Astrocyte (in vitro differentiated cells and primary cell): ENCODE results near the gene RBP3. TPM values are rescaled to one million over a fixed set of nuclear protein-coding genes. Genes with fewer than 3 reads are reported as not detected.

Source experiments
- DNase-seq: peaks from one replicate; pipeline ENCODE4 v3.0.0-alpha.2; 2010; ENCODE audit warnings: low read depth
- FAIRE-seq: peaks from 2 replicates; lab custom pipeline; 2011; peaks lifted over from hg19 to GRCh38; lab: Jason Lieb, UNC
- H2AFZ ChIP-seq: 2 replicates; pipeline ENCODE4 v1.6.0; 2012; ENCODE audit warnings: low read depth, low read length, inconsistent platforms
- H3K27ac ChIP-seq: 2 replicates; pipeline ENCODE4 v1.5.1; 2011; ENCODE audit warnings: low read depth, low read length, inconsistent platforms
- H3K27me3 ChIP-seq: 2 replicates; pipeline ENCODE4 v1.6.0; 2011; ENCODE audit warnings: low read length, inconsistent platforms; ENCODE audit not compliant: insufficient read depth
- H3K36me3 ChIP-seq: 2 replicates; pipeline ENCODE4 v1.5.1; 2011; ENCODE audit warnings: low read length, inconsistent platforms; ENCODE audit not compliant: insufficient read depth
- H3K4me1 ChIP-seq: 2 replicates; pipeline ENCODE4 v1.5.1; 2011; ENCODE audit warnings: low read length, inconsistent platforms; ENCODE audit not compliant: insufficient read depth
- H3K4me2 ChIP-seq: 2 replicates; pipeline ENCODE4 v1.6.0; 2012; ENCODE audit warnings: low read length, inconsistent platforms
- H3K4me3 ChIP-seq: 2 replicates; pipeline ENCODE4 v1.5.1; 2011; ENCODE audit warnings: low read depth, mild to moderate bottlenecking, low read length, inconsistent platforms; ENCODE audit not compliant: insufficient read depth
- H3K79me2 ChIP-seq: 2 replicates; pipeline ENCODE4 v1.6.0; 2012; ENCODE audit warnings: mild to moderate bottlenecking, low read length, inconsistent platforms; ENCODE audit not compliant: insufficient read depth
- H3K9ac ChIP-seq: 2 replicates; pipeline ENCODE4 v1.6.0; 2012; ENCODE audit warnings: mild to moderate bottlenecking, low read length, inconsistent platforms
- H3K9me3 ChIP-seq: 2 replicates; pipeline ENCODE4 v1.5.1; 2012; ENCODE audit warnings: low read depth, mild to moderate bottlenecking, low read length, inconsistent platforms; ENCODE audit not compliant: insufficient read depth
- H4K20me1 ChIP-seq: 2 replicates; pipeline ENCODE4 v1.6.0; 2012; ENCODE audit warnings: low read length, inconsistent platforms; ENCODE audit not compliant: insufficient read depth
- H3K27ac Mint-ChIP-seq: one replicate; pipeline ENCODE4 v1.8.0; 2021; ENCODE audit warnings: mild to moderate bottlenecking, mixed read lengths; ENCODE audit not compliant: unreplicated experiment
- H3K27me3 Mint-ChIP-seq: one replicate; pipeline ENCODE4 v1.8.0; 2021; ENCODE audit warnings: low read depth, mixed read lengths; ENCODE audit not compliant: unreplicated experiment
- H3K36me3 Mint-ChIP-seq: one replicate; pipeline ENCODE4 v1.8.0; 2021; ENCODE audit warnings: low read depth, mixed read lengths; ENCODE audit not compliant: unreplicated experiment
- H3K4me1 Mint-ChIP-seq: one replicate; pipeline ENCODE4 v1.8.0; 2021; ENCODE audit warnings: low read depth, mixed read lengths; ENCODE audit not compliant: unreplicated experiment
- H3K4me3 Mint-ChIP-seq: one replicate; pipeline ENCODE4 v1.8.0; 2021; ENCODE audit warnings: mild to moderate bottlenecking, moderate library complexity, mixed read lengths; ENCODE audit not compliant: unreplicated experiment
- H3K9me3 Mint-ChIP-seq: one replicate; pipeline ENCODE4 v1.8.0; 2021; ENCODE audit warnings: mild to moderate bottlenecking, mixed read lengths; ENCODE audit not compliant: unreplicated experiment
- CTCF ChIP-seq: IDR thresholded peaks from 2 replicates; pipeline ENCODE4 v1.5.1; 2011; ENCODE audit warnings: low read depth, mild to moderate bottlenecking, inconsistent platforms, low read length, moderate library complexity; ENCODE audit not compliant: insufficient read depth
- EZH2 ChIP-seq: IDR thresholded peaks from 2 replicates; pipeline ENCODE4 v1.6.1; 2012; ENCODE audit warnings: mild to moderate bottlenecking, low read length, inconsistent platforms; ENCODE audit not compliant: insufficient read depth
- total RNA-seq: library from RNA; stranded (reverse); gene quantifications from 2 replicates; pipeline ENCODE4 v1.2.1, GENCODE V29; 2021

The RBP3 gene
- total RNA-seq, 1 donor from 2014 or later: not detected

DNA sequence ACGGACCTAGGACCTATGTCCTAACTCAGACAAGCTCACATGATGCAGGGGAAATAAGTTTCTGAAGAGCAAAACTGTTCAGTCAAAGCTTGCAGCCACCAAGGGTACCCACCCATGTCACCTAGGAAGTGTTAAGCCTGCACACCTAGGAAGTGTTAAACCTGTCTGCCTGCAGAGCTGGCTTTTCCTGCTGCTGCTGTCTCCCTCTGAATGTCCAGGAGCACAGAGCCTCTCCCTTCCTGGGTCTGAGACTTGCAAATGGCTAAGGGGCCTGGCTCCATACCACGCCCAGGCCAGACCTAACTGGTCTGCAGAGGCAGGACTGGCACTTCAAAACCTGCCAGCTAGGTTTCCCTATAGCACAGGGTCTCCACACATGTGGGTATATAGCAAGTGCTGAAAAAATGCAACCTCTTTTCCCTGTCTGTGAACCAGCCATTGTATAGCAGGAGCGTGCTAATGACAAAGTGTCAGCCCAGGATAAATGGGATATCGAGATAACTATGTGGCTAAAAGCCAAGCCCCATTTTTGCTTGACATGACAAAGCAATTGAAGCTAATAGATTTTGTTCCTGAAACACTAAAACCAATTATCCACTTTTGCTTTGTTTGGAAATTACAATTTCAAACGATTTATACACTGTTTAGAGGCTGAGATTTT lies 24.4 kb upstream of the RBP3 start:
- Histone ChIP-seq H3K4me3 (no peak overlapping the region), H4K20me1 (no peaks in the 10 kb centered on the region), H3K4me2 (no peak overlapping the region), H3K36me3 (no peaks in the 10 kb centered on the region), H3K4me1 (no peaks in the 10 kb centered on the region), H3K9me3 (no peaks in the 10 kb centered on the region), H2AFZ (no peak overlapping the region), H3K27me3 (peaks cover 8% of the 10 kb centered on the region), H3K79me2 (no peaks in the 10 kb centered on the region), H3K9ac (no peak overlapping the region), H3K27ac (no peak overlapping the region)
- no peak overlapping the region for H3K4me3 Mint-ChIP-seq
- H3K27ac Mint-ChIP-seq: no peak overlapping the region
- no peaks in the 10 kb centered on the region for H3K36me3 Mint-ChIP-seq
- peaks cover 52% of the 10 kb centered on the region for H3K27me3 Mint-ChIP-seq
- TF ChIP-seq EZH2: no peak
- TF ChIP-seq CTCF: no peak
- FAIRE-seq (no peak), DNase-seq (no peak)
- no peaks in the 10 kb centered on the region for H3K9me3 Mint-ChIP-seq
- no peaks in the 10 kb centered on the region for H3K4me1 Mint-ChIP-seq

- Histone ChIP-seq H3K27me3 (peaks cover 8% of the 10 kb centered on the region), H3K4me3 (no peak overlapping the region), H2AFZ (no peak overlapping the region), H4K20me1 (no peaks in the 10 kb centered on the region), H3K27ac (no peak overlapping the region), H3K9me3 (no peaks in the 10 kb centered on the region), H3K4me1 (no peaks in the 10 kb centered on the region), H3K9ac (no peak overlapping the region), H3K4me2 (no peak overlapping the region), H3K79me2 (no peaks in the 10 kb centered on the region), H3K36me3 (no peaks in the 10 kb centered on the region)
- H3K4me1 Mint-ChIP-seq: no peaks in the 10 kb centered on the region
- H3K27ac Mint-ChIP-seq: peak overlapping the region; percentile 14
- no peaks in the 10 kb centered on the region for H3K9me3 Mint-ChIP-seq
- no peak for DNase-seq
- no peak overlapping the region for H3K4me3 Mint-ChIP-seq
- H3K27me3 Mint-ChIP-seq: peaks cover 47% of the 10 kb centered on the region
- no peak for FAIRE-seq
- H3K36me3 Mint-ChIP-seq: no peaks in the 10 kb centered on the region
- TF ChIP-seq CTCF (no peak), EZH2 (no peak)
Observed at GRCh38 chr10:47325303-47326291, 22.6 kb upstream of the RBP3 start.
